Measurements from ENCODE around the gene PNCK. TPM values are rescaled to one million over a fixed set of nuclear protein-coding genes. Genes with fewer than 3 reads are reported as not detected.
A peak's percentile ranks its signal among the peaks of the same experiment; 100 is the strongest.
"Not testable (repeated sequence)": the region's sequence is repeated elsewhere in the genome, so short reads cannot be mapped to it uniquely, and the experiment has no call there.

The PNCK gene
- total RNA-seq, result 27.5 TPM

GRCh38 chrX:153673428-153674218 lies at the start of gene PNCK:
TSS of gene PNCK (minus strand) at chrX:153673813. CDS start at chrX:153673076, 737 bp downstream.
- no peak for DNase-seq

- DNase-seq, result no peak
Observed at GRCh38 chrX:153722704-153723350, 49.2 kb upstream of the PNCK start.

GRCh38 chrX:153719701-153720100 lies 46.1 kb upstream of the PNCK start:
- DNase-seq, result no peak

DNA sequence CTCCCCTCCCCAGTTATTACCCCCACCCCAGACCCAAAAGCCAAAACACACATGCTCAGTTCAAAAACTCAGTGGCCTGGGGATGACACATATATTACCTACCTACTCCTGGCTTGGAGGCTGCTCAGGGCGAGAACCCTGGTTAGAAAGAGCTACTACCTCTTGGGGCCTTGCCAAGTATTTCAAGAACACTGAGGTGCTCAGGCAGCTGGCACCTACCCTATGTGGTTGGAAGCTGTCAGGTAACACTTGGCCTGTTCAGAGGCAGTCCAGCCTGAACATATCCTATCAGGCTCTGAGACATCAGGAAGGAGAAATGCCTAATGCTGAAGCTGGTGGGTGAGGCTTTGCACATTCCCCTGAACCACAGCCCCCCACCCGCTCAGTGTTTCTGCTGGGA lies 45.6 kb upstream of the PNCK start:
- no peak for DNase-seq

GRCh38 chrX:153717445-153717844 lies 43.8 kb upstream of the PNCK start:
- no peak for DNase-seq

- DNase-seq, result no peak
Observed at GRCh38 chrX:153714256-153714655, 40.6 kb upstream of the PNCK start.

DNA sequence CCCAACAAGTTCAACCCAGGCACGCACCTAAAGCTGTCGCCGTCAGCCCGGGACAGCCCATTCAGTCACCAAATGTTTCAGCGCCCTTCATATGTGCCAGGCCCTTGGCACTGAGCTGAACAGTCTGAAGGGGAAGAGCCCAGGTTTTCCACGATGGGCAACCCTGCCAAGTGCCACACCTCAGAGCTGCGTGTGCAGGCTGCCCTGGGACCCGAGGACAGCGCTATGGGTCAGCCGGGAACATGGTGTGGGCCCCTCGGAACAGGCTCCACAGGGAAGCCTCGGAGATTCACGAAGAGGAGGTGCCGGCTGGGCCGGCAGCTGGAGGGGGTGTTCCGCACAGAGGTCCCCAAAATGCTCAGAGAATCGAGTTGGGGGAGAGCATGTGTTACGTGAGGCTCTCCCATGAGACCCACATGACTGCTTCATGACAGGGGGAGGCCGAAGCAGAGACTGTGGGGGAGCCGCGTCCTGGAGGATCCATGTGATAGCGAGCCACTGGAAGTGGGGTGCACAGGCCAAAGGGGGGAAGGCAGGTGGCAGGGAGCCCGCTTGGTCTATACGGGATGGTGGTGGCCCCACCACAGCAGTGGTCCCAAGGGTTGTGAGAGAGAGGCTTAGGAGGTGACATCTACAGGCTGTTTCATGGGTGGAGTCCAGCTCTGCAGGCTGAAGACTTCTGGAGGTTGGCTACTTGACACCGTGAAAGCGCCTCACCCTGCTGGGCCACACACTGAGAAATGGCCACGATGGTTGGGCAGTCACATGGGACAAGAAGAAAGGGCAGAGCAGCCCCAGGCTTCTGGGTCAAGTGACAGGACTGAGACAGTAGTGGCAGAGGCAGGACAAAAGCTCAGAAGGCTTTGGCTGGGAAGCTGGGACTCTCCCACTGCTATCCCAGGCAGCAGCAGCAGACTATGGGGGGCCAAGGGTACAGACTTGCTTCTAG lies 36.4 kb upstream of the PNCK start:
- no peak for DNase-seq

- DNase-seq, result peak; percentile 38
Observed at GRCh38 chrX:153708415-153708814, 34.8 kb upstream of the PNCK start.

- DNase-seq, result no peak
Observed at GRCh38 chrX:153707406-153707805, 33.8 kb upstream of the PNCK start.

- DNase-seq, result no peak
Observed at GRCh38 chrX:153706799-153707198, 33.2 kb upstream of the PNCK start.

DNA sequence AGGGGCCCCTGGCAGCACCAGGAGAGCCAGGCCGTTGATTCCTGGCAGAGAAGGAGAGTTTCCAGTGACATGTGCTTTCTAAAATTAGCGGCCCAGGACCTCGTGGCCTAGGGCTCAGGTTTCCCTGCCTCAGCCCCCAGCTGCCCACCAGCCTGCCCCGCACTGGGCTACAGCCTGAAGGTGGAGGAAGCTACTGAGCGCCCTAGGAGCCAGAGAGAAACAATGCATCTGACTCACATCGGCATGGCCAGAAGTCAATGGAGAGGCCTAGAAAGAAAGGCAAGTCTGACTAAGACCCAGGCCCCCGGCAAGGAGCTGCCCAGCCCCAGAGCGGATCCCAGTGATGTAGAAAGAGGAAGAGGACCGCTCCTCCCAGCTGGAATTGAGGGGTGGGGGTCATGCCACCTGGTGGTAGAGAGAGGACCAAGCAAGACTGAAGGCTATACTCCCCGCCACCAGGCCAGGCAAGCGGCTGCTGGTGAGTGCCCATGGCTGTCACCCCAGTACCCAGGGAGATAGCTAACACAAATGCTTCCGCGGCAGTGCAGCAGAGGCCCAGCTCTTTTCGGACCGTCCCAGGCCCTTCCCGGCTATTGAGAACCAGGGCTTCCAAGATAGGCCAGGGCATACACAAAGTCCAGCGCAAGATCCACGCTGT lies 31.9 kb upstream of the PNCK start:
- DNase-seq, result not testable (repeated sequence)

GRCh38 chrX:153704631-153705402 lies 31.2 kb upstream of the PNCK start:
- DNase-seq, result not testable (repeated sequence)

DNA sequence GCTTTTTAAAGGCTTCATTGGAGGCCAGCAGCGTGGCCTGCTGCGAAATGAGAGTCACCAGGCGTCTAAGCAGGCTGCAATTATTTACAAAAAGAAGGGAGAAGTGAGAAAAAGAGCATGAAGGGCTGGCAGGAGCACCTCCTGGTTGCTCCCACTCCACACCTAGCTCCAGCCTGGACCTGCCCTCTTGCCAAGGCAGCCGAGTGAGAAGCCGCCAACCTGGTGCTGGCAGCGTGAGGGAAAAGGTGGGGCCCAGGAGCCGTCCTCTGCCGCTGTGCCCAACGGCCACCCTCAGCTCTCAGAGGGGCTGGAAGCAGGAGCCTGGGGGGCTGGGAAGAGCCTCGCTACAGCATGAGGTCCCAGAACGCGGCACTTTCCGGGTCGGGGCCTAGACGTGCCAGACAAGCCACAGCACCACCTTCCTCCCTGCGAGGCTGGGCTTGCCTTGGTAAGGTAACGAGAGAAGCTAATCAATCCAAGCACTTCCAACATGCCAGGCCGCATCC lies 30.5 kb upstream of the PNCK start:
- DNase-seq, result no peak

- DNase-seq, result no peak
Observed at GRCh38 chrX:153703036-153703370, 29.4 kb upstream of the PNCK start.

GRCh38 chrX:153702336-153703035 lies 28.9 kb upstream of the PNCK start:
- no peak for DNase-seq

GRCh38 chrX:153701706-153702105 lies 28.1 kb upstream of the PNCK start:
- DNase-seq, result no peak

DNA sequence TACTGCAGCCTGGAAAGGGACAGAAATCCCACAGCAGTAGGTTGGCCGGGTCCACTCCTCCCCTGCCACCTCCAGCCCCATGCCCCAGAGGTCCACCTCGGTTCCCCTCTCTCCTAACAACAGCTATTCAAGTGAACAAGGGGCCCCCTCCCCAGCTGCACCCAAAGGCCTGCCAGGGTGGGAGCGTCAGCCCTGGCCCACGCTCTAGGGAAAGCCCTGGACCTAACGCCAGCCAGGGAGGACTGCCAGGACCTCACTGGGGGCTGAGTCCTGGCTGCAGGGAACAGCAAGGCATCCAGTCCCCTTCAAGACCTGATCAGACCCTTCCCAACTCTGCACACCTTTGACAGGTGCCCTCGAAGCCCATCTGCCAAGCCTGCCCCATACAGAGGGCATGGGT lies 27.4 kb upstream of the PNCK start:
- DNase-seq, result no peak

- DNase-seq, result no peak
Observed at GRCh38 chrX:153700376-153700945, 26.8 kb upstream of the PNCK start.

DNA sequence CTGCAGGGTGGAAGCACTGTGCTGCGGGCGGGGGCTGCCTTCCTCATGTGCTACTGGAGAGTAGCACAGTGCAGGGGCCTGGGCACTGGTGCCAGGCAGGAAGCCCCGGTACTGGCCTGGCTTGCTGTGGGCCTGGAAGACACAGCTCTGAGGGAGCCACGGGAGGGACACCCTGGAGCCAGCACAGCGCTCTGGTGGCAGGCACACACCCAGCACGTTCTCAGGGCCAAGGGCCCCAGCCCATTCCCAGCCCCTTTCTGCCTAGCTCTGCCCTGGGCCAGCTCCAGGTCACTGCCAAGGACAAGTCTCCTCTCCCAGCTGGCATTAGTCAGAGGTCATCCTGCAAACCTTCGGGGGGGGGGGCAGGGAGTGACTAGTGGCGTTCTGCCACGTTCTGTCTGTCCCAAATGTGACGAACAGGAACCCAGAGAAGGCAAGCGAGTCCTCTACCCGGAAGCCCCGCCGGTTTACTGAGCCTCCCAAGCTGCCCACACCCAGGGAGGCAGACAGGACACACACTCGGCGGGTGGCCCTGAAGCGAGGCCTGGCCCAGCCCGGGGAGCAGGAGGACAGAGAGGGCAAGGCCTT lies 26.3 kb upstream of the PNCK start:
- DNase-seq, result not testable (repeated sequence)
